ENCODE results near the gene CCL25. TPM values are rescaled to one million over a fixed set of nuclear protein-coding genes. Genes with fewer than 3 reads are reported as not detected.

Gene CCL25
- total RNA-seq, 1 experiment from 2014 or later: not detected

- TSS peak; percentile 72 for BruUV-seq (replicated peaks)
- ATAC-seq (no peak), DNase-seq (ENCODE audit: low read depth, low spot score) (no peak)
- peaks cover 6 to 10% of the 10 kb centered on the region in 2 experiments; a peak in 3 of 4 replicates for H3K36me3 ChIP-seq (ENCODE audit: control insufficient read depth in 1 of 2, insufficient read depth in 2 of 2, low read length in 2 of 2)
- RAD21 ChIA-PET (ENCODE audit: low non-redundant PET in 1 of 2, low total read pairs in 2 of 2, uncharacterized antibody in 2 of 2, unreplicated experiment in 2 of 2): no interaction called here
- intact Hi-C loops (cut with micrococcal nuclease): loop anchor here (5.0 to 10.0 kb wide), 2 partner anchors 151 to 248 kb away; no protein-coding TSS in a partner anchor
- CTCF ChIA-PET: no interaction called here
- no peak for TF ChIP-seq CBX3 (IDR thresholded peaks at IDR 0.05; ENCODE audit: low read depth)
- TF ChIP-seq ELF1 (IDR thresholded peaks at IDR 0.05; ENCODE audit: borderline replicate concordance, low read depth): no peak
- peak overlapping the region; percentile 88 for H3K9ac ChIP-seq (ENCODE audit: low read length)
- H3K27ac ChIP-seq (ENCODE audit: low read depth, low read length): no peak overlapping the region
- H3K27me3 ChIP-seq (ENCODE audit: insufficient read depth, low read length): no peaks in the 10 kb centered on the region
- no peak overlapping the region for H2AFZ ChIP-seq (ENCODE audit: low read depth, low read length, poor library complexity, severe bottlenecking)
- H3K79me2 ChIP-seq (ENCODE audit: insufficient read depth, low read length): peaks cover 69% of the 10 kb centered on the region
- H3K9me2 ChIP-seq (ENCODE audit: insufficient read depth): no peaks in the 10 kb centered on the region
- H3K4me2 ChIP-seq (ENCODE audit: low read length): peak overlapping the region; percentile 93
- H3K9me3 ChIP-seq (ENCODE audit: control insufficient read depth in 1 of 2, insufficient read depth in 1 of 2, low read depth in 1 of 2, low read length in 2 of 2): no peaks in the 10 kb centered on the region
- peaks cover 22% of the 10 kb centered on the region; the same call in 1 of the 2 replicates for H4K20me1 ChIP-seq (ENCODE audit: insufficient read depth)
- POLR2A ChIA-PET: interaction anchor here (1.1 kb wide), 1 partner anchor 60 kb away, joined by 4 read pairs; the partner anchor contains the start of gene TIMM44
- H3K4me1 ChIP-seq (ENCODE audit: control insufficient read depth in 1 of 2, insufficient read depth in 2 of 2, low read length in 2 of 2): peaks cover 21 to 40% of the 10 kb centered on the region in 2 experiments
- peak overlapping the region; percentile 87 to 96 for H3K4me3 ChIP-seq (replicated peaks in 1 of 2; ENCODE audit: low read depth in 1 of 2, low read length in 2 of 2)
Observed at GRCh38 chr19:8004001-8004400, 48.6 kb upstream of the CCL25 start.

DNA sequence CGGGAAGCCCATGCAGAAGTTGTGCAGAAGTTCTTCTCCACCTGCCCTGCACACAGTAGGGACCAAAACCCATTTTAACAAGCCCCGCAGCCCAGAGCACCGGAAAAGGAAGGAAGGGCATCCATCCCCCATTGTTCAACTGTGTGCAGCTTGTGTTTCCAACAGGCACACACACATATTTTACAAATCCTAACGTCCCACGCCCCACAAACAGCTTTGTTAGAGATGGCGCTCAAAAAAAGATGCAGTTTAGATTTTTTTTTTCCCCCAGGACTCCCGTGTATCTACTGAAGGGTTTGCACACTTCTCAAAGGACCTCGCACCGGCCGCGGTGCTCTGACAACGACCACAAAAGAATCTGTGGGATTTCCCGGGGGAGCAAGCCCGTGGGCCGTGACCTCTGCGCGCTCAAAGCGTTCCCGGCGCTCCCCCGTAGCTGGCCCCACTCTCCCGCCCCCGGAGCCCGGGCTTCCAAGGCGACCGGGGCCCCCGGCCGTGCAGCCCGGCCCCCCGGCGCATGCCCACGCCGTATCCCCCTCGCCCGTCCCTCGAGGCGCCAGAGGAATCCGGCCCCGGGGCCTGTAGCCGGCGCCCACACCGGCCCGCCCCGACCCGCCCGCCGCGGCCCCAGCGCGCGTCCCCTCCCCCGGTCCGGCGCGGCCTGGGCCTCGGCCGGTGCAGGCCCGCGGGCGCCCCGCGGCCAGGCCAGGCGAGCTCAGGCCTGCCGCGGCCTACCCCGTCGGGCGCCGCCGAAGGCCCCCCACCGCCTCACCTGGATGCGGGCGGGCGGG is 47.6 kb upstream of the CCL25 start:
- peak overlapping the region; percentile 87 to 96 for H3K4me3 ChIP-seq (replicated peaks in 1 of 2; ENCODE audit: low read depth in 1 of 2, low read length in 2 of 2)
- intact Hi-C loops (cut with micrococcal nuclease): loop anchor here (5.0 to 10.0 kb wide), 2 partner anchors 150 to 247 kb away; no protein-coding TSS in a partner anchor
- ATAC-seq: peak; percentile 29

More for the DNA sequence above, 47.6 kb upstream of the CCL25 start:
- POLR2A ChIA-PET: interaction anchor here (0.8 to 1.1 kb wide), 2 partner anchors 61 to 75 kb away, joined by 3 to 4 read pairs; partner anchors contain the start of gene TIMM44
- H4K20me1 ChIP-seq (ENCODE audit: insufficient read depth): peaks cover 22% of the 10 kb centered on the region; the same call in 1 of the 2 replicates
- TF ChIP-seq ZNF274 (IDR thresholded peaks at IDR 0.05; ENCODE audit: low read depth, low read length) (no peak), ZFX (IDR thresholded peaks at IDR 0.05) (peak; percentile 95)
- TF ChIP-seq, protein P1, sequence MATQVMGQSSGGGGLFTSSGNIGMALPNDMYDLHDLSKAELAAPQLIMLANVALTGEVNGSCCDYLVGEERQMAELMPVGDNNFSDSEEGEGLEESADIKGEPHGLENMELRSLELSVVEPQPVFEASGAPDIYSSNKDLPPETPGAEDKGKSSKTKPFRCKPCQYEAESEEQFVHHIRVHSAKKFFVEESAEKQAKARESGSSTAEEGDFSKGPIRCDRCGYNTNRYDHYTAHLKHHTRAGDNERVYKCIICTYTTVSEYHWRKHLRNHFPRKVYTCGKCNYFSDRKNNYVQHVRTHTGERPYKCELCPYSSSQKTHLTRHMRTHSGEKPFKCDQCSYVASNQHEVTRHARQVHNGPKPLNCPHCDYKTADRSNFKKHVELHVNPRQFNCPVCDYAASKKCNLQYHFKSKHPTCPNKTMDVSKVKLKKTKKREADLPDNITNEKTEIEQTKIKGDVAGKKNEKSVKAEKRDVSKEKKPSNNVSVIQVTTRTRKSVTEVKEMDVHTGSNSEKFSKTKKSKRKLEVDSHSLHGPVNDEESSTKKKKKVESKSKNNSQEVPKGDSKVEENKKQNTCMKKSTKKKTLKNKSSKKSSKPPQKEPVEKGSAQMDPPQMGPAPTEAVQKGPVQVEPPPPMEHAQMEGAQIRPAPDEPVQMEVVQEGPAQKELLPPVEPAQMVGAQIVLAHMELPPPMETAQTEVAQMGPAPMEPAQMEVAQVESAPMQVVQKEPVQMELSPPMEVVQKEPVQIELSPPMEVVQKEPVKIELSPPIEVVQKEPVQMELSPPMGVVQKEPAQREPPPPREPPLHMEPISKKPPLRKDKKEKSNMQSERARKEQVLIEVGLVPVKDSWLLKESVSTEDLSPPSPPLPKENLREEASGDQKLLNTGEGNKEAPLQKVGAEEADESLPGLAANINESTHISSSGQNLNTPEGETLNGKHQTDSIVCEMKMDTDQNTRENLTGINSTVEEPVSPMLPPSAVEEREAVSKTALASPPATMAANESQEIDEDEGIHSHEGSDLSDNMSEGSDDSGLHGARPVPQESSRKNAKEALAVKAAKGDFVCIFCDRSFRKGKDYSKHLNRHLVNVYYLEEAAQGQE (IDR thresholded peaks at IDR 0.05; ENCODE audit: low read depth): no peak
- H3K79me2 ChIP-seq (ENCODE audit: insufficient read depth, low read length): peaks cover 60% of the 10 kb centered on the region
- H3K27me3 ChIP-seq (ENCODE audit: insufficient read depth, low read length): no peaks in the 10 kb centered on the region
- no peak overlapping the region for H2AFZ ChIP-seq (ENCODE audit: low read depth, low read length, poor library complexity, severe bottlenecking)
- BruUV-seq (replicated peaks): no TSS peak
- CTCF ChIA-PET: no interaction called here
- DNase-seq (ENCODE audit: low read depth, low spot score): no peak
- RAD21 ChIA-PET (ENCODE audit: low non-redundant PET in 1 of 2, low total read pairs in 2 of 2, uncharacterized antibody in 2 of 2, unreplicated experiment in 2 of 2): no interaction called here
- H3K4me1 ChIP-seq (ENCODE audit: control insufficient read depth in 1 of 2, insufficient read depth in 2 of 2, low read length in 2 of 2): peaks cover 21 to 40% of the 10 kb centered on the region in 2 experiments
- H3K36me3 ChIP-seq (ENCODE audit: control insufficient read depth in 1 of 2, insufficient read depth in 2 of 2, low read length in 2 of 2): peaks cover 5 to 8% of the 10 kb centered on the region in 2 experiments; a peak in 3 of 4 replicates
- no peaks in the 10 kb centered on the region for H3K9me2 ChIP-seq (ENCODE audit: insufficient read depth)
- H3K9me3 ChIP-seq (ENCODE audit: control insufficient read depth in 1 of 2, insufficient read depth in 1 of 2, low read depth in 1 of 2, low read length in 2 of 2): no peaks in the 10 kb centered on the region
- H3K4me2 ChIP-seq (ENCODE audit: low read length): peak overlapping the region; percentile 93
- peak overlapping the region; percentile 68 for H3K27ac ChIP-seq (ENCODE audit: low read depth, low read length)
- peak overlapping the region; percentile 88 for H3K9ac ChIP-seq (ENCODE audit: low read length)

Measured in HCT116 (cell line).